Fibroblast of villous mesenchyme (primary cell): ENCODE data around the gene VPS4B. TPM values are rescaled to one million over a fixed set of nuclear protein-coding genes. Genes with fewer than 3 reads are reported as not detected.
"Not testable (repeated sequence)": the region's sequence is repeated elsewhere in the genome, so short reads cannot be mapped to it uniquely, and the experiment has no call there.

ENCODE experiments used
- DNase-seq: peaks from one replicate; pipeline ENCODE4 v3.0.0-alpha.2; 2010; ENCODE audit warnings: low read depth
- H3K4me3 ChIP-seq: 2 replicates; pipeline ENCODE4 v1.5.1; 2011; ENCODE audit warnings: low read depth, mild to moderate bottlenecking, low read length
- CTCF ChIP-seq: IDR thresholded peaks from 2 replicates; pipeline ENCODE4 v1.5.1; 2012; ENCODE audit warnings: low read depth, mild to moderate bottlenecking, low read length; ENCODE audit not compliant: insufficient read depth
- total RNA-seq: library from RNA; depleted of rRNA; stranded (reverse); fragments of >200 nt; gene quantifications from 2 replicates; pipeline ENCODE4 v1.2.3, GENCODE V29; 2012

Gene VPS4B
- total RNA-seq, 1 donor: 47.5 TPM

- DNase-seq: peak; percentile 99
- TF ChIP-seq CTCF: no peak
- H3K4me3 ChIP-seq: peak within 1 kb of the TSS; percentile 92
These were observed 55.0 kb downstream of the VPS4B start, which contains the start of gene KDSR for GRCh38 chr18:63367053-63367953. KDSR (minus strand) TSS chr18:63367206; CDS start chr18:63367118, 88 bp downstream.

GRCh38 chr18:63366213-63367052 is 55.8 kb downstream of the VPS4B start:
- no peak for TF ChIP-seq CTCF
- peak; percentile 59 for DNase-seq

GRCh38 chr18:63365876-63366212 is 56.4 kb downstream of the VPS4B start:
- no peak for TF ChIP-seq CTCF
- DNase-seq: peak; percentile 19
- peak overlapping the region; percentile 92 for H3K4me3 ChIP-seq

More at GRCh38 chr18:63366213-63367052, 55.8 kb downstream of the VPS4B start:
- peak overlapping the region; percentile 92 for H3K4me3 ChIP-seq

- DNase-seq: no peak
- TF ChIP-seq CTCF: no peak
- H3K4me3 ChIP-seq: no peak overlapping the region
These were observed 58.3 kb downstream of the VPS4B start for GRCh38 chr18:63363951-63364350.

- H3K4me3 ChIP-seq, DNase-seq: not testable (repeated sequence)
These were observed 58.9 kb downstream of the VPS4B start for GRCh38 chr18:63363420-63363819.

- H3K4me3 ChIP-seq: no peak overlapping the region
- no peak for TF ChIP-seq CTCF
- DNase-seq: no peak
These were observed 65.9 kb downstream of the VPS4B start for GRCh38 chr18:63356272-63356896.
